ENCODE measurements around the gene SLMAP. TPM values are rescaled to one million over a fixed set of nuclear protein-coding genes. Genes with fewer than 3 reads are reported as not detected.
A peak's percentile ranks its signal among the peaks of the same experiment; 100 is the strongest.

The SLMAP gene
- polyA plus RNA-seq, 4 donors: 24.7 to 39.8 (median 32.7) TPM

DNA sequence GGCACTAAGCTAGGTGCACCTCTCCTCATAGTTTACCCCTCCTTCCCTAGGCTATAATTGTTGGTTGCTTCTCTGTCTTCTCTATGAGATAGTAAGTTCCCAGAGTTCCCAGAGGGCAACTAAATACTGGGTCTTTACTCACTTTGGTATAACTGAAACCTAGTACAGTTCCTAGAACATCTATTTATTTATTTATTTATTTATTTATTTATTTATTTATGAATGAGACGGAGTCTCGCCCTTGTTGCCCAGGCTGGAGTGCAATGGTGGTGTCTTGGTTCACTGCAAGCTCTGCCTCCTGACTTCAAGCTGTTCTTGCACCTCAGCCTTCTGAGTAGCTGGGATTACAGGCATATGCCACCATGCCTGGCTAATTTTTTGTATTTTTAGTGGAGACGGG is 181.0 kb downstream of the SLMAP start:
- no peak overlapping the region for H3K4me3 ChIP-seq (ENCODE audit: low read depth in 1 of 3, low read length in 3 of 3)
- peaks cover 0 to 6% (median 0%) of the 10 kb centered on the region in 3 donors for H3K36me3 ChIP-seq (ENCODE audit: control insufficient read depth in 3 of 3, insufficient read depth in 2 of 3, low read depth in 1 of 3, low read length in 3 of 3)
- DNase-seq: no peak
- H3K27ac ChIP-seq (ENCODE audit: low read depth in 1 of 3, low read length in 2 of 3): no peak overlapping the region
- peaks cover 0 to 10% of the 10 kb centered on the region in 2 donors for H3K9me3 ChIP-seq (ENCODE audit: control insufficient read depth in 2 of 2, insufficient read depth in 1 of 2, low read depth in 1 of 2, low read length in 1 of 2)
- WGBS, 3 donors: 91 to 98% (median 94%) methylated on average over 3 of the region's 3 CpGs
- H3K4me1 ChIP-seq (ENCODE audit: control insufficient read depth in 3 of 3, insufficient read depth in 2 of 3, low read depth in 1 of 3, low read length in 2 of 3): no peaks in the 10 kb centered on the region
- FAIRE-seq: no peak
- H3K27me3 ChIP-seq (ENCODE audit: control insufficient read depth in 3 of 3, insufficient read depth in 3 of 3, low read length in 3 of 3): no peaks in the 10 kb centered on the region

DNA sequence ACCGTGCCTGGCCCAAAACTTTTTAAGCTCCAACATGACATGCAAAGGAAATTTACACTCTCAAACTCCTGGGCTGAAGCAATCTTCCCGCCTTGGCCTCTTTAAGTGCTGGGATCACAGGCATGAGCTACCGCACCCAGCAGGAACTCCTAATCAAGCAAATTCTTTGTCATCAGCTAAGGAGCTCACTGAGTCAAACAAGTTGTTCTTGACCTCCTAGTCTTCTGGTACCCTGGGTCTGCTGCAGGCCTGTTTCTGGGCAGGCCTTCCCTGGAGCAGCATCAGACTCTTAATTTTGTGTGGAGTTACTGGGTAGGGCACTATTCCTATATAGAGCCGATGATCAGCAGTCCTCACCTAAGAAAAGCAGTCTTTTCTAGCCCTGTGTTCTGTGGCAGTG is 183.7 kb downstream of the SLMAP start:
- H3K27me3 ChIP-seq (ENCODE audit: control insufficient read depth in 3 of 3, insufficient read depth in 3 of 3, low read length in 3 of 3): no peaks in the 10 kb centered on the region
- WGBS, 3 donors: 85 to 91% (median 90%) methylated on average over 4 of the region's 4 CpGs
- no peak overlapping the region for H3K27ac ChIP-seq (ENCODE audit: low read depth in 1 of 3, low read length in 2 of 3)
- FAIRE-seq: no peak
- peaks cover 0 to 11% (median 0%) of the 10 kb centered on the region in 3 donors for H3K4me1 ChIP-seq (ENCODE audit: control insufficient read depth in 3 of 3, insufficient read depth in 2 of 3, low read depth in 1 of 3, low read length in 2 of 3)
- peaks cover 0 to 12% of the 10 kb centered on the region in 2 donors for H3K9me3 ChIP-seq (ENCODE audit: control insufficient read depth in 2 of 2, insufficient read depth in 1 of 2, low read depth in 1 of 2, low read length in 1 of 2)
- DNase-seq: no peak
- peaks cover 0 to 2% (median 0%) of the 10 kb centered on the region in 3 donors for H3K36me3 ChIP-seq (ENCODE audit: control insufficient read depth in 3 of 3, insufficient read depth in 2 of 3, low read depth in 1 of 3, low read length in 3 of 3)
- H3K4me3 ChIP-seq (ENCODE audit: low read depth in 1 of 3, low read length in 3 of 3): no peak overlapping the region

DNA sequence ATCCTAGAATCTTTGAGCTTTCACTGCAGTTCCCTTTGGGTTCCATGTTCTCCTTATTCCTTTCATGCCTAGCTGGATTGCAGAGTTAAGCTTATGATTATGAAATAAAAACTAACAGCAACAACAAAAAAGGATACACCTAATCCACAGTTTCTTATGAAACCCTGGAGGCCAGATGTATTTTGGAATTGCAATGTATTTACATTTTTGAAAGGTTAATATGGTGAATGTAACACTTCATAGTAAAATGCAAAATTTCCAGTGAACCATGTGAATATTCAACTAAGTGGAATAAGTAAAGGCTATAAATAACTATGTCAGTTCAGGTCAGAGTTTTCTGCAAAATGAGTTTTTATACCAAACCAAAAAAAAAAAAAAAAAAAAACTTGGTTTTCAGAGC is 186.3 kb downstream of the SLMAP start:
- Histone ChIP-seq H3K4me1 (ENCODE audit: control insufficient read depth in 3 of 3, insufficient read depth in 2 of 3, low read depth in 1 of 3, low read length in 2 of 3) (peaks cover 0 to 15% (median 0%) of the 10 kb centered on the region in 3 donors), H3K9me3 (ENCODE audit: control insufficient read depth in 2 of 2, insufficient read depth in 1 of 2, low read depth in 1 of 2, low read length in 1 of 2) (peaks cover 0 to 12% of the 10 kb centered on the region in 2 donors), H3K27ac (ENCODE audit: low read depth in 1 of 3, low read length in 2 of 3) (no peak overlapping the region), H3K27me3 (ENCODE audit: control insufficient read depth in 3 of 3, insufficient read depth in 3 of 3, low read length in 3 of 3) (no peaks in the 10 kb centered on the region), H3K36me3 (ENCODE audit: control insufficient read depth in 3 of 3, insufficient read depth in 2 of 3, low read depth in 1 of 3, low read length in 3 of 3) (peaks cover 0 to 2% (median 0%) of the 10 kb centered on the region in 3 donors), H3K4me3 (ENCODE audit: low read depth in 1 of 3, low read length in 3 of 3) (no peak overlapping the region)
- FAIRE-seq (no peak), DNase-seq (no peak)

DNA sequence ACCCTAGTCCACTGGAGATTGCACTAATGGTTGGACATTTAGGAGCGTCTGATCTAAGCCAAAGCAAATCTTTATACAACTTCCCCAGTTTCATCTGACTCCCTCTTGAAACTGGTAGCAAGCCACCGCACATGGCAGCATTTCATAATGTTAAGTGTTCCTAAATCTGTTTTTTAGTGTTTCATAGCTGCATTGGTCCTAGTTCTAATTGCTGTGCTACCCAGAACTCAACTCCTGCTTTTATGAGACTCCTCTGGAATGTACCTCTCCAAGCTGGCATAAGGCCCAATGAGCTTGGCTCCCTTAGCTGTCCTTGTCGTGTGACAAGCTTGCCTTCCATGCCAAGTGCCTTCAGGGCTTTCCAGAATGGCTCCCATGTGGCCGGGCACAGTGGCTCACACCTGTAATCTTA is 186.8 kb downstream of the SLMAP start:
- H3K27ac ChIP-seq (ENCODE audit: low read depth in 1 of 3, low read length in 2 of 3): no peak overlapping the region
- FAIRE-seq (no peak), DNase-seq (peak in 1 of 2 donors; percentile 64)
- peaks cover 0 to 15% (median 0%) of the 10 kb centered on the region in 3 donors for H3K4me1 ChIP-seq (ENCODE audit: control insufficient read depth in 3 of 3, insufficient read depth in 2 of 3, low read depth in 1 of 3, low read length in 2 of 3)
- peaks cover 0 to 12% of the 10 kb centered on the region in 2 donors for H3K9me3 ChIP-seq (ENCODE audit: control insufficient read depth in 2 of 2, insufficient read depth in 1 of 2, low read depth in 1 of 2, low read length in 1 of 2)
- no peaks in the 10 kb centered on the region for H3K27me3 ChIP-seq (ENCODE audit: control insufficient read depth in 3 of 3, insufficient read depth in 3 of 3, low read length in 3 of 3)
- 50 to 63% (median 56%) methylated on average over 4 of the region's 4 CpGs for WGBS, 3 donors
- peaks cover 0 to 2% (median 0%) of the 10 kb centered on the region in 3 donors for H3K36me3 ChIP-seq (ENCODE audit: control insufficient read depth in 3 of 3, insufficient read depth in 2 of 3, low read depth in 1 of 3, low read length in 3 of 3)
- H3K4me3 ChIP-seq (ENCODE audit: low read depth in 1 of 3, low read length in 3 of 3): no peak overlapping the region

DNA sequence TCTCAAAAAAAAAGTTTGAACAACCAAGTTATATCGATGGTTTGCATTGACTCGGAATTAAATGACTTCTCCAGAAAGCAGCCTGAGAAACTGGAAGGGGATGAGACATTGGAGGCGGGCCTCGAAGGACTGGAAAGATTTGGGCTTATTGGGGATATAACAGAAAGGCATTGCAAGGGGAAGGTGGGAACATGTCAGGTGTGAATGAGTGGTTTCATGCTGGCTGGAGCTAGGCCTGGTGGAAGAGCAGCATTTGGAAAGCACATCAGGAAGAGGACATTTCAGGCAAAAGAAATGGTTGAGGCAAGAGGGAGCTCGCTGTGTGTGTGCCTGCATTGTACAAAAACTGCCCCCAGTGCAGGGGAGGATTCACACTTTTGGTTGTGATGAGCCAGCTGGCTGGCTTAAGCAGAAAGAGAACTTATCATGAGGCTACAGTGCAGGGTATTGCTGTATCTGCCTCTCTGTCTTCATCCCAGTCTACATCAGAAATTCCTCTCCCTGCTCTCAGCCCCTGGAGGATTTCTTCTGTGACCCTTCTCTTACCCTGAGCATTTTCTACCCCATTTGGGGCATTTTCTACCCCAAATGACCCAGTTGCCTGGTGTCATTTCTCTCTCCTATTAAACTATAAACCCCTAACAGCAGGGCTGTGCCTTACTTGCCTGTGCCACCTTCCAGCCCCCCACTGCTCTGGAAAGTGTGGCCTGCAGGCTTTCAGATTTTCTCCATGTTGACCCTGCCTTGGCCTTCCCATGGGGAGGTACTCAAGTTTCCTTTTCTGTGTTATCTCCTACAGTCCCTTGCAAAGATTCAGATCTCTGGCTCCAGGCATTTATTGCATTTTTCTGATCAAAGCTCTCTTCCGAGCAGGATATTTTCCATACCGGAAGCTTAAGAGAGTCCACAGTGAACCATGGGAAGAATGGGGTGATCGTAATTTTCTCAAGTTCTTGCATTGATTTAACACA is 187.7 kb downstream of the SLMAP start:
- Histone ChIP-seq H3K27me3 (ENCODE audit: control insufficient read depth in 3 of 3, insufficient read depth in 3 of 3, low read length in 3 of 3) (no peaks in the 10 kb centered on the region), H3K27ac (ENCODE audit: low read depth in 1 of 3, low read length in 2 of 3) (peak overlapping the region in 2 of 3 donors; percentile 8 to 21), H3K9me3 (ENCODE audit: control insufficient read depth in 2 of 2, insufficient read depth in 1 of 2, low read depth in 1 of 2, low read length in 1 of 2) (peaks cover 0 to 12% of the 10 kb centered on the region in 2 donors), H3K36me3 (ENCODE audit: control insufficient read depth in 3 of 3, insufficient read depth in 2 of 3, low read depth in 1 of 3, low read length in 3 of 3) (peaks cover 0 to 2% (median 0%) of the 10 kb centered on the region in 3 donors), H3K4me3 (ENCODE audit: low read depth in 1 of 3, low read length in 3 of 3) (no peak overlapping the region), H3K4me1 (ENCODE audit: control insufficient read depth in 3 of 3, insufficient read depth in 2 of 3, low read depth in 1 of 3, low read length in 2 of 3) (peaks cover 0 to 20% (median 0%) of the 10 kb centered on the region in 3 donors)
- peak; percentile 29 to 40 for DNase-seq
- 64 to 80% (median 71%) methylated on average over 8 of the region's 8 CpGs for WGBS, 3 donors
- no peak for FAIRE-seq

DNA sequence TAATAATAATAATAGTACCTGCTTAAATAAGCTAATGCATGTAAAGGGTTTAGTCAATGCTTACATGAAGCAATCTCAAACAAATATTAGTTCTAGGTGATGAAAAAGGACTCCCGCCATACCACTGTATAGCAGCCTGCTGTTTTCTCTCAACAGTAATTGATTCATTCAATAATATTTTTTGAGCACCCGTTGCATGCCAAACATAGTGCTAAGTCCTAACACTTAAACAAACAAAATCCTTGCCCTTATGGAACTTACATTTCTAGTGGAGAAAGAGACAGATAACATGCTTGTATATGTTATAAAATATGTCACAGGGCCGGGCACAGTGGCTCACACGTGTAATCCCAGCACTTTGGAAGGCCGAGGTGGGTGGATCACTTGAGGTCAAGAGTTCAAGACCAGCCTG is 190.9 kb downstream of the SLMAP start:
- Histone ChIP-seq H3K4me1 (ENCODE audit: control insufficient read depth in 3 of 3, insufficient read depth in 2 of 3, low read depth in 1 of 3, low read length in 2 of 3) (peaks cover 0 to 44% (median 0%) of the 10 kb centered on the region in 3 donors), H3K27me3 (ENCODE audit: control insufficient read depth in 3 of 3, insufficient read depth in 3 of 3, low read length in 3 of 3) (no peaks in the 10 kb centered on the region), H3K27ac (ENCODE audit: low read depth in 1 of 3, low read length in 2 of 3) (no peak overlapping the region), H3K4me3 (ENCODE audit: low read depth in 1 of 3, low read length in 3 of 3) (no peak overlapping the region), H3K9me3 (ENCODE audit: control insufficient read depth in 2 of 2, insufficient read depth in 1 of 2, low read depth in 1 of 2, low read length in 1 of 2) (peaks cover 0 to 3% of the 10 kb centered on the region in 2 donors), H3K36me3 (ENCODE audit: control insufficient read depth in 3 of 3, insufficient read depth in 2 of 3, low read depth in 1 of 3, low read length in 3 of 3) (peaks cover 0 to 1% (median 0%) of the 10 kb centered on the region in 3 donors)
- 20 to 50% (median 47%) methylated on average over 5 of the region's 5 CpGs for WGBS, 3 donors
- DNase-seq (peak in 1 of 2 donors; percentile 50), FAIRE-seq (no peak)

DNA sequence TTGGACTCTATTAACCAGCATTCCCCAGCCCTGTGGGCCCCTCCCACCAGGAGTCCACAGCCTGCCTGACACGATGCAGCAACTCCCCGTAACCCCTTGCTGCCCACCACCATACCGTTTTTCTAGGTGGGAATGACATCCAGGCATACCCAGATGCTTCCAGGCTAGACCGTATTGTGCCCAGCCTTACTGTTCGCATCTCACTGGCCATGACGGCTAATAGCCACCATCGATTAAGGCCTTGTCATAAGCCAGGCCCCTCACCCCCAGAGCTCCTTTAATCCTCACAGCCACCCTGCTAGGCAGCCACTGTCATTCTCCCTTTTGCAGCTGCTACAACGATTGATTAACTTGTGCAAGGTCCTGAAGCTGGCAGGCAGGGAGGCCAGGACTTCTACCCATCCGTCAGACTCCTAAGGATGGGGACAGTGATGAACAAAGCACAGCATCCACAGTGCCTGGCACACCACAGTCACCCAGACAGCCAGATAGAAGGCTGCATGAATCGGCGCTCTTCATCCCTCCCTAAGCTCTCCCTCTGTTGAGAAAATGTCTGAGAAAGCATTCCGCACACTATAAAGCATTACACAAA is 192.1 kb downstream of the SLMAP start:
- Histone ChIP-seq H3K4me1 (ENCODE audit: control insufficient read depth in 3 of 3, insufficient read depth in 2 of 3, low read depth in 1 of 3, low read length in 2 of 3) (peaks cover 0 to 51% (median 0%) of the 10 kb centered on the region in 3 donors), H3K27me3 (ENCODE audit: control insufficient read depth in 3 of 3, insufficient read depth in 3 of 3, low read length in 3 of 3) (no peaks in the 10 kb centered on the region), H3K36me3 (ENCODE audit: control insufficient read depth in 3 of 3, insufficient read depth in 2 of 3, low read depth in 1 of 3, low read length in 3 of 3) (no peaks in the 10 kb centered on the region), H3K4me3 (ENCODE audit: low read depth in 1 of 3, low read length in 3 of 3) (no peak overlapping the region), H3K27ac (ENCODE audit: low read depth in 1 of 3, low read length in 2 of 3) (peak overlapping the region in 1 of 3 donors; percentile 29), H3K9me3 (ENCODE audit: control insufficient read depth in 2 of 2, insufficient read depth in 1 of 2, low read depth in 1 of 2, low read length in 1 of 2) (no peaks in the 10 kb centered on the region)
- DNase-seq (no peak), FAIRE-seq (no peak)
- WGBS, 3 donors: 81 to 83% (median 82%) methylated on average over 12 of the region's 12 CpGs

DNA sequence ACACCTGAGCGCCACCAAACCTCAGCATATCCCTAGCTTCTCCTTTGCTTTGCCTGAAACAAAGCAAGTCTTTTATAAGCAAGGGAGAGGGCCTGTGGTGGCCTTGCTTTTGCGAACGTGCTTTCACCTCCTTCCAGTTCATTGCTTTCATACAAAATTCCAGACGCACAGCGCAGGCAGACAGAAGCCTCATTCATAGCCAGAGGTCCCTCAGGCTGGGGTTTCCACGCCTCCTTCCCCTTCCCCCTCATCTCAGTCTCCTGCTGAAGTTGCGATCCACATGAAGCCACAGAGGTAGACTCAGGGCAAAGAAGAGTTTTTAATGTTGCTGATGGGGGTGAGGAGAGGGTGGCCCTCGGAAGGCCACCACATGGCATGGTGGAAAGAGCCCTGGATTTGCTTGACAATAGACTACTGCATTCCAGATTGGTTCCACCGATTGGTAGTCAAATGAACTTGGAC is 192.7 kb downstream of the SLMAP start:
- H3K27me3 ChIP-seq (ENCODE audit: control insufficient read depth in 3 of 3, insufficient read depth in 3 of 3, low read length in 3 of 3): no peaks in the 10 kb centered on the region
- FAIRE-seq: no peak
- no peaks in the 10 kb centered on the region for H3K9me3 ChIP-seq (ENCODE audit: control insufficient read depth in 2 of 2, insufficient read depth in 1 of 2, low read depth in 1 of 2, low read length in 1 of 2)
- H3K4me1 ChIP-seq (ENCODE audit: control insufficient read depth in 3 of 3, insufficient read depth in 2 of 3, low read depth in 1 of 3, low read length in 2 of 3): peaks cover 0 to 49% (median 0%) of the 10 kb centered on the region in 3 donors
- no peak overlapping the region for H3K4me3 ChIP-seq (ENCODE audit: low read depth in 1 of 3, low read length in 3 of 3)
- no peaks in the 10 kb centered on the region for H3K36me3 ChIP-seq (ENCODE audit: control insufficient read depth in 3 of 3, insufficient read depth in 2 of 3, low read depth in 1 of 3, low read length in 3 of 3)
- no peak for DNase-seq
- peak overlapping the region in 2 of 3 donors; percentile 29 to 43 for H3K27ac ChIP-seq (ENCODE audit: low read depth in 1 of 3, low read length in 2 of 3)
- WGBS, 3 donors: 80 to 91% (median 81%) methylated on average over 9 of the region's 9 CpGs
